ENCODE data around the gene TH.

GRCh38 chr11:2216400-2217064 lies 44.9 kb upstream of the TH start:
- no peak for TF ChIP-seq POLR2A (IDR thresholded peaks at IDR 0.05)
- no peak for TF ChIP-seq CTCF (IDR thresholded peaks at IDR 0.05 in 8 of 11, conservative IDR thresholded peaks at IDR 0.05 in 3 of 11)

Data from spleen (tissue), 7 donors.